HG02870 (cell line): ENCODE results near the gene HOXC12.

ENCODE experiments used
- ATAC-seq: cut with Tn5 transposase; IDR thresholded peaks from one replicate; pipeline ENCODE4 v1.9.1; 2021; ENCODE audit warnings: mild to moderate bottlenecking, moderate library complexity; ENCODE audit not compliant: unreplicated experiment

Gene HOXC12

DNA sequence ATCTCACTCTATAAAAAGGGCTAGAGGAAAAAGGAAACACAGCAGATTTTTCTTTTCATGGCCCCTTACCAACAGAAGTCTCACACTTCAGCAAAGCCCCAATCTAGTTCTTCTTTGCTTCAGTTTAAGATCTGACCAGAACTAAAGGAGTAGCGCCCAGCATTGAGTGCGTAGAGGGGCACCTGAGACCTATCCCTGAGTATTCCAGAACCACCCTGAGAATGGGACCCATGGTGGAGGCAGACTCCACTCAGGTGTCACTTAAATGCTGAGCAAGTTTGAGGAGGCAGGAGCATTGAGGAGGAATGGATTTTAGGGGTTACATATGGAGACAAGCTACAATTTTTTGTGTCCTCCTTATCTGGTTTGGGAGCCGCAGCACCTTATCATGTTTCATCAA is 16.4 kb downstream of the HOXC12 start:
- ATAC-seq: no peak

DNA sequence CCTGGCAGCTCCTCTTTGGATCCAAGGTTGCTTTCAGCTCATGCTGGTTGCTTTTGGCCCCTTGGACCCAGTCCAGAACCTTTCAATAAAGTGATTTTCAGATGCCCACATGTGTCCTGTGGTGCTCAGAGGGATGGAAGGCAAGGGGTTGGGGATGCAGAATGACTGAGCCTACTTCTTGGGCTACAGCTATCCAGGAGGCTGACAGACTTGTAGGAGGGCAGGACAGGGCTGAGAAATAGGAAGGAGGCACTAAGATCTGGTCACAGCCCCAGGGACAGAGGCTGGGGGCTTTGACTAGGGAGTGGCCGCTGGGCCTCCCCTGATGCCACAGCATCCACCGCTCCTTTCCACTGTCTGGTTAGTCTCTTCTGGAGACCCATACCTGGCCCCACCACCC is 17.0 kb downstream of the HOXC12 start:
- ATAC-seq: no peak

DNA sequence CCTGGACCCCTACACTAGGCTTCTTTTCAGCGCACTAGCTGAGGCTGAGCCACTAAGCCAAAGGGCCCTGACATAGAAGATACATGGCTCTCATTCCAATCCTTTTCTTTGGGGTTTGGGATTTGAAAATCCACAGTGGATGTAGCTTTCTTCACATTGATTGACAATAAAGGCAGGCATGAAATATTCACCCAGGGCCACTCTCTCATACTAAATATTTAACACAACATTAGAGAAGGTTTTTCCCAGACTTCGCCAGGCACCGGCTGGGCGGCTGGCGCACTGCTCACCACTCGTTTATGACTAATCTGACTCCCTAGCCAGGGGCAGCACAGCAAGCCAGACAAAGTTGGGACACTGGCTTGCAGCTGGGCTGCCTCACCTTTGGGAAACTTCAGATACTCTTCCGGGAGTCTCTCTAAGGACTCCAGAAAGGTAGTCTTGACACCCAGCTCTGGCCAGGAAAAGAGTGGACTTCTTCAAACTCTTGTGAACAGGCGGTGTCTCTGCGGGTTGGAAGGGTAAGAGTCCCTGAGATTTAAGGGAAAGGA is 17.5 kb downstream of the HOXC12 start:
- ATAC-seq: no peak

DNA sequence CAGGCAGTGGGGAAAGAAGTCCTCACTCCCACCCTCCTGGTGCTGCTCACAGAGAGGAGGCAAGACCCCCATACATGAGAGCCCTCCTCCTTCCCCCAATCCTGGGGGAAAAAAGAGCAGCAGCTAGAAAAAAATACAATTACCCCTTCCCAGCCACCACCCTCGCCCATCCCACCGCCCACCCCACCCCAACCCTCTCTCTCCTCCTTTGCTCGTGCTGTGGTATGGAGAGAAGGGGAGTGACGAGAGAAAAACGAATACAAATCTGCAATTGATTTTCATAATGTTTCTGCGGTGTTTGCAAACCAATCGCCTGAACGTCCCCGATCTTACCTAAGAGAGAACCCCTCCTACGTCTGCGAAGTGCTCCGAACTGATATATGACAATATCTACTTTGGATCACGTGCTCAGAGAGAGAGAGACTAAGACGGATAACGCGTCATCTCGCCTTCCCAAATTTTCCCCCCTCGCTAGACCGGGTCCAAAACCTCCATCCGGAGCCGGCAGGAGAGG is 18.1 kb downstream of the HOXC12 start, which contains the start of gene HOXC11:
Gene HOXC11 (plus strand): TSS at position 405 of the 514 bp plus-strand sequence. CDS start 116 bp downstream, outside the sequence.
- ATAC-seq: no peak

DNA sequence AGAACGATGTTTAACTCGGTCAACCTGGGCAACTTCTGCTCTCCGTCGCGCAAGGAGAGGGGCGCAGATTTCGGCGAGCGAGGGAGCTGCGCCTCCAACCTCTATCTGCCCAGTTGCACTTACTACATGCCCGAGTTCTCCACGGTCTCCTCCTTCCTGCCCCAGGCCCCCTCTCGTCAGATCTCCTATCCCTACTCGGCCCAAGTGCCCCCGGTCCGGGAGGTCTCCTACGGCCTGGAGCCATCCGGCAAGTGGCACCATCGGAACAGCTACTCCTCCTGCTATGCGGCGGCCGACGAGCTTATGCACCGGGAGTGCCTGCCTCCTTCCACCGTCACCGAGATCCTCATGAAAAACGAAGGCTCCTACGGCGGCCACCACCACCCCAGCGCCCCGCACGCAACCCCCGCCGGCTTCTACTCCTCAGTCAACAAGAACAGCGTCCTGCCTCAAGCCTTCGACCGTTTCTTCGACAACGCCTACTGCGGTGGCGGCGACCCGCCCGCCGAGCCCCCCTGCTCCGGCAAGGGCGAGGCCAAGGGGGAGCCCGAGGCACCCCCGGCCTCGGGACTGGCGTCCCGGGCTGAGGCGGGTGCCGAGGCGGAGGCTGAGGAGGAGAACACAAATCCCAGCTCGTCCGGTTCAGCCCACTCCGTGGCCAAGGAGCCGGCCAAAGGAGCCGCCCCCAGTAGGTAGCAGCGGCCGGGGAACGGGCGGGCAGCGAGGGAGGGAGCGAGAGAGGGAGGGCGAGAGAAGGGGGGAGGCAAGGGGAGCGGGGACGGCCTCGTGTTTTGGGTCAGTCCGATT is 18.7 kb downstream of the HOXC12 start:
- ATAC-seq: no peak

DNA sequence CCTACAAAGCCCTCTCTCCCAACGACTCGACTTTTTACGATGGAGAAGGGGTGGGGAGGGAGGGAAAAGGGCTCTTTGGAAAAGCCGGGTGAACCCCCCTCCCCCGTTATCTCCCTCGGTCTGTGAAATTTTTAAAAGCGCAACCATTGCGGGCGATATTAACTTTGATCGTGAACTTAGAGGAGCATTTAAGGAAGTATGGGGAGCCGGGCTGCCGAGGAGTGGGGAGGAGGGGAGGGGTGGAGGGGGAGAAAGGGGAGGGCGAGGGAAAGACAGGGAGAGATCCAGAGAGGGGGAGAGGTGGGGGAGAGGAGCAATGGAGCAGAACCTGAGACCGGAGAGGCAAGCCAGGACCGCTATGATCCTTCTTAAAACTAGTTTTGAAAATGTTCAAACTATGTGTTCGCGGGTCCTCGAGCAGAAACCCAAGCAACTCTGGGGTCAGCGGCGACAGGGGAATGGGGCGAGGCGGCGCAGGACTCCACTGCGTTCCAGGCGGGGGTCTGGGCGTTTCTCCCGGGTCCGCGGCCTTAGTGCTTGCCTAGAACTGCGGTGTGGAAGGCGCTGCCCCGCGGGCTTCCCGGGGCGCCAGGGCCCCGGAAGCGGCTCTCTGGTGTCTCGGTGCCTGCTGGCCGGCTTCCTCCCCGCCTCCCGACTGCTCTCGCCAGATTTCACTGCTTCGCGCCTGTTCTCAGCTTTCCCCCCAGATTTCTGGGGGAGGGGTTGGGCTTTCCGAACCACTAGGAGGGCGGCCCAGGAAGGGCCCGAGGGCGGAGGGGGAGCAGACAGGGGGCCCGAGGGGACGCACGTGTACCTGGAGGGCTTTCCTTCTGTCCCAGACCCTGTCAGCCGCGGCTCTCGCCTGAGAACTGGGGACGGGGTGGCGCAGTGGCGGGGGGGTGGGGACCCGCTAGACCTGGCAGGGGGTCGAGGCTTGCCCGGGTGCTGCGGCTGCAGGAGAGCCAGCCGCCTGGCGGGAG is 19.7 kb downstream of the HOXC12 start, which contains the start of gene HOTAIR:
Gene HOTAIR (minus strand): TSS at position 871 of the 980 bp plus-strand sequence.
- no peak for ATAC-seq

DNA sequence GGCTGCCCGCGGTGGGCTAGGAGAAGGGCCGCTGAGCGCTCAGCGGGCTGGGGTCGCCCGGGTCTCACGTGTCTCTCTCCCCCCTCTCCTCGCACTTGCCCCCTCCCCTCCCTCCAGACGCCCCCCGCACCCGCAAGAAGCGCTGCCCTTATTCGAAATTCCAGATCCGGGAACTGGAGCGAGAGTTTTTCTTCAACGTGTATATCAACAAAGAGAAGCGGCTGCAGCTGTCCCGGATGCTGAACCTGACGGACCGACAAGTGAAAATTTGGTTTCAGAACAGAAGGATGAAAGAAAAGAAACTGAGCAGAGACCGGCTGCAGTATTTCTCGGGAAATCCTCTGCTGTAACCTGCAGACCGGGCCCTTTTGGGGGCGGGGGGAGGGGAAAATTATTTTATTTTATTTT is 20.4 kb downstream of the HOXC12 start:
- no peak for ATAC-seq

DNA sequence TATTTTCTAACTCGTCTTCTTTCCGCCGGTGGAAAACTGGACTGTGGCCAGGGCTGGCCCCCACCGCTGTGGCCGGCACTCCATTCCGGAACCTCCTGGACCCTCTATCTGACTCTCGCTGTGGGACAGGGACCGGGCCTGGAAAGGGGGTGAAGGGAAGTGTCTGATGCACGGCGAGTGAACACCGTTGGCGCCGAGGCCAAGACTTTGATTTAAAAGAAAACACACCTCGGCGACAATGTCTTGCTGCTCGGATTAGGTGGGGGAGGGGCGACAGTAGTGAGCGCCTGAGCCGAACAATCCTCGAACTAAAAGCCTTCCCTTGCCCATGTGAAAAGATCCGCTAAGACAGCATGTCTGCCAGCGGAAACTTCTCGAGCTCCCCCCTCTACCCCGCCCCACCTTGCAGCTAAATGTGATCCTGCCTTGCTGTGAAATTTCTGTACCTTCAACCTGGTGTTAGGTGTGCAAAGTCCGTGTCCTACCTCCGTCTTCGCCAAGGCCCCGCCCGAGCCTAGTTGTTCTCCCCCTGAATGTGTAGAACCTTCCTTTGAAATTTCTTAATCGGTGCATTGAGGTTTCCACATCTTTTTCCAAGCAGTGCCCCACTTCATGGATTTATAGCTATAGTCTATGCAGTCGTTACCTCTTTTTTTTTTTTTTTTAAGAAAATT is 20.9 kb downstream of the HOXC12 start:
- ATAC-seq: no peak

DNA sequence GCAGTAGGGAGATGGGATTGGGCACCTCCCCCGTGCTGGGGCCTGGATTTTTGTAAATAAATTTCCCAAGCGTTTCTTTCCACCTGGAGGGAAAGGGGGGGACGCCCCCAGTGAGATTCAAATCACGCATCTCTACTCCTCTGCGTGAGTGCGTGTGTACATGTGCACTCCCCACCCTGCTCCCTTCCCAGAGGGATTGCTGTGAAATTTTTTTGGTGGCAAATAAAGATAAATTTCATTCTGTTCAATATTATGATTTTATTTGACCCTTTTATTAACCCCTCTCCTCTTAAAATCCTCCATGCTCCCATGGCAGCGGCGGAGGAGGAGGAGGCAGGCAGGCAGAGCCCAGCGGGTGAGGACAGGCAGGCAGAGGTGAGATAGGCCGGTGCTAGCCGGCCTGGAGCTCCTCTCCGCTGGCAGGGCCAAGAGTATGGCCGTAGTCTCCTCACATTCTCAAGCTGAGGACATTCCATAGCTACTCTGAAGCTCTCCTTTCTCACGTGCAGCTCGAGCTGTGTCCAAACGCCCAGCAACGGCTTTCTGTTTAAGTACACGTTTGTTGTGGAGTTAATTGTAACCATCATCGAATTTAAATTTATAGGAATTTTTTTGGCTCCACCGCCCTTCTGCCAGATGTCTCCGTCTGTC is 21.6 kb downstream of the HOXC12 start:
- ATAC-seq: no peak

DNA sequence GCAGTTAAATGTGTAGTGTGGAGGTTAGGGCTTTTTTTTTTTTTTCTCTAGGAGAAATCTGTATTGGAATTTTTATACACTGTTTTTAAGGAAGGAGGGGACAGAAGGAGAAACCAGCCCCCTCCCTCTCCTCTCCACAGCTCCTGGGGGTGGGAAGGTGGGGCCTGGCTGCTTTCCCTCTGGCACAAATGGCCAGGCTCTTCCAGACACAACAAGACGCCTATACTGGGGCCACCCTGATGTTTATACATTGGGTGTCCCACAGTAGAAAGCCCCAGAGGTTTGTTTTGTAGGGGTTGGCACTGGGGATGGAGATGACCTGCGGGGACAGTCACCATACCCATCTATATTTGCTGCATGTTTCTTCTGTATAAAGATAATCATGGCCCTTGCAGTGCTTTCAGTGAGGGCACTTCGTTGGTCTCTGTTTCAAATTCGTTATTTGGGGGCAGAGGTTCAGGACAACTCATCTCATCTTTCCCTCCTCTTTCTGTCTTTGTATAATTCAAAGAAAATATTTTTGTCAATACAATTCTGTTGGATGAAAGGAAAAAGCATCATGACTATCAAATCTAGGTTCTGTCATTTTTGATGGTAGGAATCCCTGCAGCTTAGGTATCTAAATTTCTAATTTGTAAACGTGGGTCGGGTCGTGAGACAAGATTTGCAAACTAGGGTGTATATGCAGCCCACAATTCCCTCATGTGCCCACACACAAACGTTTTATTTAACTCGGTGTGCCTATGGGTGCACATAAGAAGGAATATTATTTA is 22.3 kb downstream of the HOXC12 start:
- no peak for ATAC-seq

DNA sequence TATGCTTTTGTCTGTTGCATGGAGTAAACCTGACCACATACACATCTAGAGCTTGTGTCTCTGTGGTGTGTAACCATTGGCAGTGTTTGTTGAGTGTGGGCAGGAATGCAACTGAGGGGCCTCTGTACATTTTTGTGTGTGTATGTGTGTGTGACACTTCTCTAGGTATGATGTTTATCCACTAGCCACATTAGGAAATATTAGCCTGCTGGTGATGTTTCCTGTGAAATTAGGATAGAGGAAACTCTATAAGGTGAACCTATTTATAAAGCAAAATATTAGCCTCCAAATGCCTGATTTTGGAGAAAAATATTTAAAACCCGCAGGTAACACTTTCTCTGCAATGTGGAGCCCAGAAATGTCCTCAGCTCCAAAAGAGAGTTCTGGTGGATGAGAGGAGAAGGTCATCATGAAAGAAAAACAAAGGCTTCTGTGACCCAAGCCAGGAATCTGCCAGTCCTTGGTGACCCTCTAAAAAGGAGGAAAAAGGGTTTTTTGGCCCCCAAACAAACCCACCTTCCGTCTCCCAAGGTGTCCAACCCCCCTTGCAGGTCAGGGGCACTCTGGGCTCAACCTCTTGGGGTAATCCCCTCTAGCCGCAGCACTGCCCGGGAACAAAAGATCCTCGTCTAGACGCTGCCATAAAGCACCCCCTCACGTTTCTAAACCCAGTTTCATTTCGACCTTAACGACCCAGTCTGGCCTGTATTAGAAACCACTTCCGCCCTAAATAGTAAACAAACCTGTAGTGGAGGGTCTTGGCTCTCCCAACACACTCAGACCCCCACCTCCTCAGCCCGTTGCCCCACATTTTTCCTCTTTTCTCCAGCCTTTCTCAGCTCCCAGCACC is 23.1 kb downstream of the HOXC12 start:
- ATAC-seq: no peak

DNA sequence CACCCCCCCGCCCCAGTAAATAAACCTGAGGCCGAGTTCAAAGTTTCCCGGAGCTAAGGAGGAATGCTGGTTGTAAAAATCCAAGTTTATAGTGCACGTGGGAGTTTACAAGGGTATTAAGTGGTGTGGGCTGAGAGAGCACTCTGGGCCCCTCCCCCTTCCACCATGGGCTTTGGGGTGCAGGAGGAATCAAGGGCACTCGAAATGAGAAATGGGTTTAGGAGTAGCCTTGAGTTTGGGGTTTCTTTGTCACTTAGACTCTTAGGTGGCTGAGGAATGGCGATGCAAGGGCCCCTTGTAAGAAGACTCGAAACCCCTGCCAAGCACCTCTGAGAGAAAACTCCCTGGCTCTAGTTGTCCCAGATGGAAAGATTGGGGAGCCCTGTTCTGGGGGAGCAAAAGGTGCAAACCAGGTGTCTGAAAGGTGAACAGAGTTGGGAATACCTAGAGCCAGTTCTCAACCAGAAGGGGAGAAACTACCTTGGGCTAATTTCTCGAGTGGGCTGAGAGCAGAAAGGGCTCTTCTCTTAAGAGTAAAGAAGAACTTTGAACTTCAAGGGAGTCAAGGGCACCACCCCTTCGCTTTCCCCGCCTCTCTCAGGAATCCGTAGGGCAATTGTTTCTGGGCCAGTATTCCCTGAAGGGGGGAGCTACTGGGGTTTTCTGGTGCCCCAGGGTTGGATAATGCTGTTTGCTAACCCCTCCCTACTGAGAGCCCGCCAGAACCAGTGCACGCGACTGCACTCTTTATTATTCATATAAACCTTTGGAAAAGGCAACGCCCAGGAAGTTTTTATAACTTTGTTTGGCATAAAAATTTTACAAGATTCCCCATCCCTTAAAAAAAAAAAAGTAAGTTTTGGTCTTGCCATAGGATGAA is 24.0 kb downstream of the HOXC12 start:
- ATAC-seq: no peak

DNA sequence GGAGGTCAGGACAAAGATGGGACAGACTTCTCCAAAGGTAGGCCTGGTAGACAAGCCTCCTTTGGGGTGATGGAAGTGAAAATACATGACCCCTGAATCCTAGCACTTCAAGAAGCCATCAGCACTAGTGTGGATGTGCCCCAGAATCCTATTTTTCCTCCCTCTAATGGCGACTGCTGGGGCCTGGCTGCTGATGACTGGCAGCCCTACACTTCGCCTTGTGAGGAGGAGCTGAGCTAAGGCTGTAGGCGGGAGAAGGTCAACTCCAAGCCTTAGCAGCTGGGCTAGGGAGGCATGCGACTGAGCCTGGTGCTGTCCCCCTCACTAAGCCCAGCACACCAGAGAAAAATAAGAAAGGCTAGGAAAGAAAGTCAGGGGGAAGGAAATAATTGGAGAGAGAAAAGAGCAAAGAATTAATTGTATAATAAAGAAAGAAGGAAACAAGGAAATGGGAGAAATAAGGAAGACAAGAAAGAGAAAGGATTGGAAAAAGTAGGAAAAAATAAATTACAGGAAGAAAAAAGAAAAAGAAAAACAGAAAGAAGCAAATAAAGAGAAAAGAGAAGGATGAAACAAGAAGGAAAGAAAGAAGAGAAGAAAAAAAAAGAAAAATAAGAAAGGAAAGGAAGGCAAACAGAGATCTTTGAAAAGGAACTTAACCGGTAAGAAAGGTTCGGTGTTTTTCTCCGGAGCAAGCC is 25.6 kb downstream of the HOXC12 start:
- ATAC-seq: no peak

DNA sequence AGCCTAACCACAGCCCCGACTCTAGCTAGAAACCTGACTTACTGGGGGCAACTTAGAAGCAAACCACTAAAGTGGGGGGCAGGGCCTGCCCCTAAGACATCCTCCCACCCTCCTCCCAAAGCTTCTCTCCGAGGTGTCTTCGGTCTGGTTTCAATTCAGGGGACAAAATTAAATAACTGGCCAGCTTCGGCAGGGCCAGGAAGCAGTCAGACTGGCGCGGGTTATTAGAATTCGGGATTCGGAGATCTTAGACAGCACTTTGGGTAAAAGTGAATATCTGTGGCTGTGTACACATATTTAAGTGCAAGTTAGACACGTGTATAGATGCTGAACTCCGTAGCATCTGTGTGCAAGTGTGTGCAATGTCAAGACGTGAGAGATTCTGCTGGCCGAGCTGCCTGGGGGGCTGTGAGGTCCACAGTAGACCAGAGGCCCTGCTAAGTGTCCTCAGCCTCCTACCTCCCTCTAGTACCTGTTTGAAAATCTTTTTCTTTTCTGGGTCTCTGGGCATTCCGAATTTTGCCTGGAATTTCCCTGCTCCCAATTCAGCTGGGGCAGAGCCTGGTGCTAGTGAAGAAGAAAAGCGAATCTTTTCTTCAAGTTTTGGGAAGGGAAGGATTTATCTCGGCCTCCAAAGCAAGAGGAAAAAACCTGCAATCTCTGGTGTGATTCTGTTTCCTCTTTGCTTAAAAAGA is 26.2 kb downstream of the HOXC12 start:
- no peak for ATAC-seq

DNA sequence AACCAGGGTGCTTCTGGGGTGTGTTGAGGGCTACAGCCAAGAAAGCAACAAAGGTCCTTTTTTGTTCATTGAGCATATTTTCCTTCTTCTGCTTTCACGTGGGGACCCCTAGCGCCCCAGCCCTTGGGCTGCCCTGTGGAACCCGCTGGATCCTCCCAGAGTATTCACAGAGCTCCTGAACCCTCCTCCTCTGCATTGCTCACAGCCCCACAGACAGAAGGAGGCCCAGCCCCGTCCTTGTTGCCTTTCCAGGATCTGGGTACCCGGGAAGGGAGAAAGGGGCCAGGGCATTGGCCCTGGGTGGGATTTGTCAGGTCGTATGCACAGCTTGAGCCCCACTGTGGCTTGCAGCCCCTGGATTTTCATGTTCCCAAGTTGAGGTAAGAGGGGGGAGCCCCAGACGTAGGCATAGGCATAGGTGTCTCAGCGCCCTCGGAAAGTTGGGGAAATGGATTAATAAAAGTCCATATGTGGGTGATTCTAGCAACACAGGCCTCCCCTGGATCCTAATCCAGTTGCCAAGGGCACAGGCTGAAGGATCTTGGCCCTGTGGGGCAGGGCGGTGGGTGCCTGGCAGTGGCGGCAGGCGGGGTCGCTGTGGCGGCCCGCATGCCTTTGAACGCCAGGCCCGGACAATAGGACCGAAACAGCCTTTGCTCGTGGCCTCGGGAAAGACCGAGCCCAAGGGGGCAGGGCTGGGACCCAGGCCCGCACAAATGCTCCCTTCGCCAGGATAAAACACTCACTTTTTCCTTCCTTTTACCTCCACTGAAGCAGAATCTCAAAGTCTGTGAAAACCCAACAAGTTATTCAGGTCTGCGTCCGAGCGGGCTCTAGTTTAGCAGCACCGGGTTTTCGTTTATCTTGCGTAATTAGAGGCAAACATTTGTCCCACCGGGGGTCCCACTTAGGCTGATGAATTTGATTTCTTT is 27.2 kb downstream of the HOXC12 start:
- no peak for ATAC-seq
